ENCODE measurements around the gene KCNQ1. TPM values are rescaled to one million over a fixed set of nuclear protein-coding genes. Genes with fewer than 3 reads are reported as not detected.

Gene KCNQ1
- total RNA-seq, 2 donors from 2014 or later = 4.4 to 25.3 TPM

DNA sequence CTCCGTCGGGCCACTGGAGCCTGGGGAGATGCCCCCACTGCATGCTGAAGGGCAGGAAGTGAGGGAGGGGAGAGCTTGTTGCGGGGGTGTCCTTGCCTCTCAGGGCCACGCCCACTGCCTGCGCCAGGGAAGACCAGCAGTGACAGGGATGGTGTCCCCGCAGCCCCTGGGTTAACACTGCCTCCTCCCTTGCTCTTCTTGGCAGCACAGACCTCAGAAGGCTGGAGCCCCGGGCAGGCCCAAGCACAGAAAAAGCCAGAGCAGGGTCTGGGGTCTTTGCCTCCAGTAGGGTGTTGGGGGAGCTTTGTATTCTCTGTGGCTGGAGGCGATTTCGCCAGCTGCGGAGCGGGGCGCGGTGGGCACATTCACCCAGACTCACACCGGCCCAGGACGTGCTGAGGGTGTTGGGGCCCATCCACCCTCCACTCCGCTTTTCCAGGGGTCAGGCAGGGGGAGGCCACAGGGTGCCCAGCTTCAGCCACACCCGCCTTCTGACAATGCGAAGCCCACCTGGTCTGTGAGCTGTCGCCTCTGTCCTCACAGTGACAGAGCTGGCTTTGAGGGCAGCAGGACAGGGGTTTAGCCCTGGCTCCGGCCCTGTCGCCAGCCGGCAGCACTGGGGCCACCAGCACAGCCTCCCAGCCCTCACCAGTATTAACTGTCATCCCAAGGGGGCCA, 357.0 kb downstream of the KCNQ1 start:
- no peaks in the 10 kb centered on the region for H3K36me3 ChIP-seq
- H3K9me3 ChIP-seq = no peaks in the 10 kb centered on the region
- H3K27me3 ChIP-seq (replicated peaks; ENCODE audit: insufficient read depth) = no peaks in the 10 kb centered on the region
- TF ChIP-seq, protein P1, sequence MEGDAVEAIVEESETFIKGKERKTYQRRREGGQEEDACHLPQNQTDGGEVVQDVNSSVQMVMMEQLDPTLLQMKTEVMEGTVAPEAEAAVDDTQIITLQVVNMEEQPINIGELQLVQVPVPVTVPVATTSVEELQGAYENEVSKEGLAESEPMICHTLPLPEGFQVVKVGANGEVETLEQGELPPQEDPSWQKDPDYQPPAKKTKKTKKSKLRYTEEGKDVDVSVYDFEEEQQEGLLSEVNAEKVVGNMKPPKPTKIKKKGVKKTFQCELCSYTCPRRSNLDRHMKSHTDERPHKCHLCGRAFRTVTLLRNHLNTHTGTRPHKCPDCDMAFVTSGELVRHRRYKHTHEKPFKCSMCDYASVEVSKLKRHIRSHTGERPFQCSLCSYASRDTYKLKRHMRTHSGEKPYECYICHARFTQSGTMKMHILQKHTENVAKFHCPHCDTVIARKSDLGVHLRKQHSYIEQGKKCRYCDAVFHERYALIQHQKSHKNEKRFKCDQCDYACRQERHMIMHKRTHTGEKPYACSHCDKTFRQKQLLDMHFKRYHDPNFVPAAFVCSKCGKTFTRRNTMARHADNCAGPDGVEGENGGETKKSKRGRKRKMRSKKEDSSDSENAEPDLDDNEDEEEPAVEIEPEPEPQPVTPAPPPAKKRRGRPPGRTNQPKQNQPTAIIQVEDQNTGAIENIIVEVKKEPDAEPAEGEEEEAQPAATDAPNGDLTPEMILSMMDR (IDR thresholded peaks at IDR 0.05) = no peak
- DNase-seq (ENCODE audit: low spot score) (no peak), ATAC-seq (ENCODE audit: insufficient number of reproducible peaks, low FRiP score, low read depth) (no peak)
- no peak overlapping the region for H3K27ac ChIP-seq
- H3K4me1 ChIP-seq (ENCODE audit: control insufficient read depth in 1 of 2, low read depth in 2 of 2) = no peaks in the 10 kb centered on the region
- no peak overlapping the region for H3K4me3 ChIP-seq

DNA sequence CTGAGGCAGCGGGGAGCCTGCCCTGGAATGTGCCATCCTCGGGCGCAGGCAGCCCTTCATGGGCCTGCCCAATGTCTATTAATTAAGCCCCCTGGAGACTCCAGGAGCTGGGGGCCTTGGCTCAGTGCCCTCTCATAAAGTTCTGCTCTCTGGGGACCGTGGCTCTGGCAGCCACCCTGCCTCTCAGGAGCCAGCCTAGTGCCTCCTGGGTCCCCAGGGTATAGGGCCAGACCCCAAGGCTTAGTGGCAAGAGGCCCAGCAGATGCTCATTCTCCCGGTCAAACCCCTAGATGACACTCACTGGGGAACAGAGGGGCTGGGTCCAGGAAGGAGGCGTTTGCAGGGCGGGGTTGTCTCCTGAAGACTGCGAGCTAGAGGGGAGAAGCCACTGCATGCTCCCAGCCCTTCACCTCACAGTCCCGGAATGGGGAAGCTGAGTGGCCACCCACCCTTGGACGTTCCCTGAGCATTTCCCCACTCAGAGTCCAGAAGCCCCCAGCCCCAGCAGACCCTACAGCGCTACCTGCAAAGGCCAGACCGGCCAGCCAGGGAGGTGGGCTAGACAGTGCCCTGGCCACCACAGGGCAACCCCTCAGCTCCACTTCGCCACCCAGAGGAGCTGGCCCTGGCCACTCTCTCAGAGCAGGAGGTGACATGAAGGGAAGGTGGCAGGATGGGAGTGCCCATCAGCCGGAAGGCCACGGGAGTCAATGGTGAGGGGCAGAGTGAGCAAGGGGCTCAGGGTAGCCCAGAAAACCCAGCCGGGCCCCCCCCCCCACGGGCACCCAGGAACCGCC, 357.8 kb downstream of the KCNQ1 start:
- TF ChIP-seq, protein P1 (IDR thresholded peaks at IDR 0.05) = no peak
- Histone ChIP-seq H3K27ac (no peak overlapping the region), H3K4me1 (ENCODE audit: control insufficient read depth in 1 of 2, low read depth in 2 of 2) (peaks cover 0 to 5% of the 10 kb centered on the region in 2 donors), H3K9me3 (no peaks in the 10 kb centered on the region), H3K36me3 (no peaks in the 10 kb centered on the region), H3K27me3 (replicated peaks; ENCODE audit: insufficient read depth) (no peaks in the 10 kb centered on the region), H3K4me3 (no peak overlapping the region)
- ATAC-seq (ENCODE audit: insufficient number of reproducible peaks, low FRiP score, low read depth) = no peak
- no peak for DNase-seq (ENCODE audit: low spot score)

DNA sequence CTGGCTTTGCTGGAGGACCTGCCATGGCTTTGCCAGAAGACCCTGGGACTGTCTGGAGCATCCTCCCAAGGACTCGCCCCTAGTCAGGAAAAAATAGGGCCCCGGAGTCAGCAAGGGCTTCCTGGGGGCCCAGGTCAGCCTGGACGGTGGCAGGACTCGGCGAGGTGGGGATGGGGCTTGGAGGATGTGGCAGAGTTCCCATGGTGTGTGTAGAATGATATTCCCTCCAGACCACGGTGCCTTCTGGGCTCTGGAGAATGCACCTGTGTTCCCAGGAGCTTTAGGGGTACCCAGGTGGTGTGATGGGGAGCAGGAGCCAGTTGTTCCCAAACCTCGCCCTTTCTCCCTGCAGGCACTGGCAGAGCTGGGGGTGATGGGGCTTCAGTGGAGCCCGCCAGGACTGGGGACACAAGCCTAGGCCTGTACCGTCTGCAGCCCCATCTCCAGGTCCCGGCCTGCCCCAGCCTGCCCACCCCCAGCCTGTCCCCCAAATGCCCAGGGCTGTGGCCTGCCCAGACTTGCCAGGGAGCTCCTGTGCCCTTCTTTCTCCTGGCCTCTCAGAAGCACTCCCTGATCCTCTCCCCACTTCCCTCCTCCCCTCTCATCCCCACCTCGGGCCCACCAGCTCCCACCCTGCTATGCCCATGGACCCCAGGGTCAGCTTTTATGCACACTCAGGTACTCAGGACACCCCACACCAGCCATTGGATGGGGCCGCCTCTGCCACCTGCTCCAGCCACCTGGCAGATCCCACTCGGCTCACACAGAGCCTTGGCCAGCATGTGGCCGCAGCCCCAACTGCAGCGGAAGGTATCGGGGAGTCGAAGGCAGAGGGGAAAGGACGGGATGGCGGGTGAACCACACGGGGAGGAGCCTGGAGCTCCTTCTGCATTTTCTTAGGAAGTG, 358.6 kb downstream of the KCNQ1 start:
- H3K36me3 ChIP-seq = no peaks in the 10 kb centered on the region
- H3K27me3 ChIP-seq (replicated peaks; ENCODE audit: insufficient read depth) = no peaks in the 10 kb centered on the region
- DNase-seq (ENCODE audit: low spot score) (no peak), ATAC-seq (ENCODE audit: insufficient number of reproducible peaks, low FRiP score, low read depth) (no peak)
- no peak overlapping the region for H3K4me3 ChIP-seq
- H3K9me3 ChIP-seq = no peaks in the 10 kb centered on the region
- H3K27ac ChIP-seq = no peak overlapping the region
- TF ChIP-seq, protein P1 (IDR thresholded peaks at IDR 0.05) = no peak
- peaks cover 0 to 10% of the 10 kb centered on the region in 2 donors for H3K4me1 ChIP-seq (ENCODE audit: control insufficient read depth in 1 of 2, low read depth in 2 of 2)

DNA sequence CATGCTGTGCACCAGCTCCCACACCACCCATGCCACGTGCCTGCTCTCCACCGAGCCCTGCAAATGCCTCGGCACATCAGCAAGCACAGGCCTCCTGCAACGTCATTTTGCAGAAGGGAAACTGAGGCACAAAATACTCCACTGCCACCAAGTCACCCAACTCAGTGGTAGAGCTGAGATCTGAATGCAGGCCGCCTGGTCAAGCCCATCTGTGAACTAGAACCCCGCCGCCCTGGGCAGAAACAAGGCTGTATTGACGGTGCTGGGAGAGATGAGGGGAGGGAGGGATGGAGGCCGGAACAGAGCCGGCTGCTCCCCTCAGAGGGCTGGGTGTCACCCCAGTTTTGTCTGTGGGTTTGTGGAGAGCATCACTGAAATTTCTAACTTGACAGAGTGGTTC, 359.4 kb downstream of the KCNQ1 start:
- peaks cover 0 to 10% of the 10 kb centered on the region in 2 donors for H3K4me1 ChIP-seq (ENCODE audit: control insufficient read depth in 1 of 2, low read depth in 2 of 2)
- H3K27ac ChIP-seq = no peak overlapping the region
- no peaks in the 10 kb centered on the region for H3K27me3 ChIP-seq (replicated peaks; ENCODE audit: insufficient read depth)
- H3K4me3 ChIP-seq = no peak overlapping the region
- no peak for DNase-seq (ENCODE audit: low spot score)
- ATAC-seq (ENCODE audit: insufficient number of reproducible peaks, low FRiP score, low read depth) = no peak
- H3K9me3 ChIP-seq = no peaks in the 10 kb centered on the region
- no peaks in the 10 kb centered on the region for H3K36me3 ChIP-seq
- TF ChIP-seq, protein P1 (IDR thresholded peaks at IDR 0.05) = no peak
